ENCODE results near the gene SCAMP5.
A peak's percentile ranks its signal among the peaks of the same experiment; 100 is the strongest.

SCAMP5 gene

DNA sequence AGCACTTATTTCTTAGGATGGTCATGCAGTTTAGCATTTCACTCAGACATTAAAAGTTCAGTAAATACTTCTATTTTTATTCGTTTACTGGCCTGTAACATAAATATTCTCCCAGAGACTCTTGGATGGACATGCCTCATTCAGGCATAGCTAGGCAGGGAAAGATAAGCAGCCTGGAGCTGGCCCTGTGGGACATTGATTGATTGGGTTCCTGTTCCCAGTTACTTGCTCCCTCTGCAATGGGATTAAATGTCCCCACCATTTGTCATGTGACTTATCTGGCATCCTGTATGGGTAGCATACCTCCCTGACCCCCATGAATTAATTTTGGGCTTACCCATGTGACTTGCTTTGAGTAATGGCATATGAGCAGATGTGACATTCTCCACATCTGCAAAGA lies 2.7 kb upstream of the SCAMP5 start:
- Histone ChIP-seq H3K9ac (ENCODE audit: low read length) (no peak overlapping the region), H3K4me2 (ENCODE audit: low read length, poor library complexity, severe bottlenecking) (no peak overlapping the region)

DNA sequence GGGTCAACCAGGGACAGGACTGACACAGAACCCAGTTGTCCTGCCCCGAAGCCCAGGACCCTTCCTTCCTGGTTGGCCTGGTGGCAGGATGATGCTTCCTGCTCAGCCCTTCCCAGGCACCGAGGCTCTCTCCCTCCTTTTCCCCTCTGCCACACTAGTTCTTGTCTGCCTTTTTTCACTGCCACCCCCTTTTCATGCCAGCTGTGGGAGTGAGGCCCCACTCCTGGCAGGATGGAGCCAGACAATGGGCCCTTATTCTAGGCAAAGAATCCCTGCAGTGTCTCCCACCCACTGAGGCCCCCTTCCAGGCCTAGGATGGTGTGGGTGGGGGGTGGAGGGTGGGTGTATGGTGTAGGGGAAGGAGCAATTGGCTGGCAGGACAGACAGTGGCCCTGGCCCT lies 1.1 kb upstream of the SCAMP5 start:
- Histone ChIP-seq H3K18ac (ENCODE audit: low read depth in 1 of 2, low read length in 2 of 2) (no peak overlapping the region), H2BK15ac (ENCODE audit: low read depth, poor library complexity, severe bottlenecking) (no peak overlapping the region), H3K4me1 (ENCODE audit: control insufficient read depth, insufficient read depth, low read depth, low read length) (peaks cover 15% of the 10 kb centered on the region), H2BK5ac (ENCODE audit: low read depth, low read length, poor library complexity, severe bottlenecking) (no peak overlapping the region), H3K27ac (ENCODE audit: low read length, poor library complexity, severe bottlenecking) (no peak overlapping the region), H4K8ac (ENCODE audit: low read length) (no peak overlapping the region), H3K36me3 (ENCODE audit: control insufficient read depth in 1 of 2, insufficient read depth in 2 of 2, low read depth in 1 of 2, low read length in 2 of 2) (no peaks in the 10 kb centered on the region), H3K14ac (ENCODE audit: low read length in 2 of 2) (no peak overlapping the region), H3K4ac (ENCODE audit: low read depth in 1 of 2, low read length in 2 of 2) (no peak overlapping the region), H3K27me3 (ENCODE audit: control insufficient read depth in 1 of 2, insufficient read depth in 1 of 2, low read length in 2 of 2) (peaks cover 27 to 35% of the 10 kb centered on the region in 2 experiments), H2AK5ac (ENCODE audit: low read length, severe bottlenecking) (no peak overlapping the region), H2BK12ac (ENCODE audit: low read length in 2 of 2) (no peak overlapping the region), H4K91ac (ENCODE audit: low read length) (no peak overlapping the region), H3K4me2 (ENCODE audit: low read length, poor library complexity, severe bottlenecking) (no peak overlapping the region), H2AFZ (ENCODE audit: low read depth, low read length) (no peak overlapping the region), H3K9me3 (ENCODE audit: control insufficient read depth, low read length) (peaks cover 8% of the 10 kb centered on the region), H2BK120ac (ENCODE audit: low read depth, low read length) (no peak overlapping the region), H3K23ac (ENCODE audit: low read length in 2 of 2) (no peak overlapping the region), H3K9ac (ENCODE audit: low read length) (no peak overlapping the region), H3K4me3 (ENCODE audit: insufficient read depth in 1 of 2, low read depth in 1 of 2, low read length in 2 of 2) (no peak overlapping the region), H3K79me1 (replicated peaks; ENCODE audit: low read length, poor library complexity, severe bottlenecking) (no peaks in the 10 kb centered on the region)
- DNase-seq, result no peak
- 46% methylated on average over 2 of the region's 2 CpGs for WGBS

More for the DNA sequence above, 2.7 kb upstream of the SCAMP5 start:
- Histone ChIP-seq H3K4ac (ENCODE audit: low read depth in 1 of 2, low read length in 2 of 2) (no peak overlapping the region), H3K27me3 (ENCODE audit: control insufficient read depth in 1 of 2, insufficient read depth in 1 of 2, low read length in 2 of 2) (peaks cover 23 to 25% of the 10 kb centered on the region in 2 experiments), H3K18ac (ENCODE audit: low read depth in 1 of 2, low read length in 2 of 2) (no peak overlapping the region), H2BK15ac (ENCODE audit: low read depth, poor library complexity, severe bottlenecking) (no peak overlapping the region), H3K79me1 (replicated peaks; ENCODE audit: low read length, poor library complexity, severe bottlenecking) (no peaks in the 10 kb centered on the region), H3K9me3 (ENCODE audit: control insufficient read depth, low read length) (peaks cover 4% of the 10 kb centered on the region), H2BK5ac (ENCODE audit: low read depth, low read length, poor library complexity, severe bottlenecking) (no peak overlapping the region), H3K4me3 (ENCODE audit: insufficient read depth in 1 of 2, low read depth in 1 of 2, low read length in 2 of 2) (no peak overlapping the region), H3K36me3 (ENCODE audit: control insufficient read depth in 1 of 2, insufficient read depth in 2 of 2, low read depth in 1 of 2, low read length in 2 of 2) (no peaks in the 10 kb centered on the region), H3K4me1 (ENCODE audit: control insufficient read depth, insufficient read depth, low read depth, low read length) (peaks cover 15% of the 10 kb centered on the region), H3K14ac (ENCODE audit: low read length in 2 of 2) (no peak overlapping the region), H3K27ac (ENCODE audit: low read length, poor library complexity, severe bottlenecking) (no peak overlapping the region), H4K8ac (ENCODE audit: low read length) (no peak overlapping the region), H2BK120ac (ENCODE audit: low read depth, low read length) (no peak overlapping the region), H2BK12ac (ENCODE audit: low read length in 2 of 2) (no peak overlapping the region), H3K23ac (ENCODE audit: low read length in 2 of 2) (no peak overlapping the region), H4K91ac (ENCODE audit: low read length) (no peak overlapping the region), H2AK5ac (ENCODE audit: low read length, severe bottlenecking) (no peak overlapping the region), H2AFZ (ENCODE audit: low read depth, low read length) (no peak overlapping the region)
- no peak for DNase-seq
- WGBS, result 25% methylated on average over 1 of the region's 1 CpG

DNA sequence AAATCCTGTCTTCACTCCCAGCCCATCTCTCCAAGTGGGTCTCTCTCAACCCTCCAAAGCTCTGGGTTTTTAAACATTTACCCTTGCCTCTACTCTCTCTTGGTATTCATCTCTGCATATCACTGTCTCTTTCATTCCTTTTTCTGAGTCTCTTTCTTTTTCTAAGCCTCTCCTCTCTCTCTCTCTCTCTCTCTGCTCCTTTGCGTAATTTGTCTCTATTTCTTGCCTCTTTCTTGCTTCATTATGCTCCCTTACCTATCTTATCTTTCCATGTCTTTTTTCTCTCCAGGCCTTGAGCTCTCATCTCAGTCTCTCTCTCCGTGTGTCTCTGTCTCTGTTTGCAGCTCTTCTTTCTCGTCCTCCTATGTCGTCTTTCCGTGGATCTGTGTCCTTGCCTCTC lies 678 bp upstream of the SCAMP5 start:
- Histone ChIP-seq H3K79me1 (replicated peaks; ENCODE audit: low read length, poor library complexity, severe bottlenecking) (no peaks in the 10 kb centered on the region), H4K91ac (ENCODE audit: low read length) (no peak overlapping the region), H3K27me3 (ENCODE audit: control insufficient read depth in 1 of 2, insufficient read depth in 1 of 2, low read length in 2 of 2) (peaks cover 27 to 35% of the 10 kb centered on the region in 2 experiments), H3K4me2 (ENCODE audit: low read length, poor library complexity, severe bottlenecking) (no peak overlapping the region), H3K4ac (ENCODE audit: low read depth in 1 of 2, low read length in 2 of 2) (no peak overlapping the region), H2AK5ac (ENCODE audit: low read length, severe bottlenecking) (no peak overlapping the region), H3K14ac (ENCODE audit: low read length in 2 of 2) (no peak overlapping the region), H3K9me3 (ENCODE audit: control insufficient read depth, low read length) (peaks cover 8% of the 10 kb centered on the region), H3K23ac (ENCODE audit: low read length in 2 of 2) (no peak overlapping the region), H3K18ac (ENCODE audit: low read depth in 1 of 2, low read length in 2 of 2) (no peak overlapping the region), H2BK15ac (ENCODE audit: low read depth, poor library complexity, severe bottlenecking) (no peak overlapping the region), H3K36me3 (ENCODE audit: control insufficient read depth in 1 of 2, insufficient read depth in 2 of 2, low read depth in 1 of 2, low read length in 2 of 2) (no peaks in the 10 kb centered on the region), H2BK5ac (ENCODE audit: low read depth, low read length, poor library complexity, severe bottlenecking) (no peak overlapping the region), H4K8ac (ENCODE audit: low read length) (no peak overlapping the region), H3K9ac (ENCODE audit: low read length) (no peak overlapping the region), H3K27ac (ENCODE audit: low read length, poor library complexity, severe bottlenecking) (no peak overlapping the region), H3K4me3 (ENCODE audit: insufficient read depth in 1 of 2, low read depth in 1 of 2, low read length in 2 of 2) (peak overlapping the region in 1 of 2 experiments; percentile 68), H3K4me1 (ENCODE audit: control insufficient read depth, insufficient read depth, low read depth, low read length) (peaks cover 15% of the 10 kb centered on the region), H2BK12ac (ENCODE audit: low read length in 2 of 2) (no peak overlapping the region), H2BK120ac (ENCODE audit: low read depth, low read length) (no peak overlapping the region), H2AFZ (ENCODE audit: low read depth, low read length) (no peak overlapping the region)
- 55% methylated on average over 5 of the region's 5 CpGs for WGBS
- DNase-seq, result no peak

GRCh38 chr15:74995779-74996765 lies 709 bp downstream of the SCAMP5 start:
- peak overlapping the region; percentile 89 for H3K4me2 ChIP-seq (ENCODE audit: low read length, poor library complexity, severe bottlenecking)
- no peak overlapping the region for H3K14ac ChIP-seq (ENCODE audit: low read length in 2 of 2)
- peak overlapping the region; percentile 73 for H4K8ac ChIP-seq (ENCODE audit: low read length)
- H2BK5ac ChIP-seq (ENCODE audit: low read depth, low read length, poor library complexity, severe bottlenecking), result no peak overlapping the region
- no peak overlapping the region for H2BK120ac ChIP-seq (ENCODE audit: low read depth, low read length)
- peak overlapping the region; percentile 81 for H3K9ac ChIP-seq (ENCODE audit: low read length)
- H3K27ac ChIP-seq (ENCODE audit: low read length, poor library complexity, severe bottlenecking), result no peak overlapping the region
- no peaks in the 10 kb centered on the region for H3K79me1 ChIP-seq (replicated peaks; ENCODE audit: low read length, poor library complexity, severe bottlenecking)
- WGBS, result 11% methylated on average over 42 of the region's 42 CpGs
- no peak overlapping the region for H2AK5ac ChIP-seq (ENCODE audit: low read length, severe bottlenecking)
- peaks cover 8% of the 10 kb centered on the region for H3K9me3 ChIP-seq (ENCODE audit: control insufficient read depth, low read length)
- H3K18ac ChIP-seq (ENCODE audit: low read depth in 1 of 2, low read length in 2 of 2), result peak overlapping the region in 1 of 2 experiments; percentile 46
- no peak overlapping the region for H2BK12ac ChIP-seq (ENCODE audit: low read length in 2 of 2)
- no peaks in the 10 kb centered on the region for H3K36me3 ChIP-seq (ENCODE audit: control insufficient read depth in 1 of 2, insufficient read depth in 2 of 2, low read depth in 1 of 2, low read length in 2 of 2)
- H3K4me1 ChIP-seq (ENCODE audit: control insufficient read depth, insufficient read depth, low read depth, low read length), result peaks cover 15% of the 10 kb centered on the region
- no peak for DNase-seq
- peak overlapping the region; percentile 81 to 89 for H3K4me3 ChIP-seq (ENCODE audit: insufficient read depth in 1 of 2, low read depth in 1 of 2, low read length in 2 of 2)
- H2AFZ ChIP-seq (ENCODE audit: low read depth, low read length), result peak overlapping the region; percentile 3
- H3K27me3 ChIP-seq (ENCODE audit: control insufficient read depth in 1 of 2, insufficient read depth in 1 of 2, low read length in 2 of 2), result peaks cover 27 to 35% of the 10 kb centered on the region in 2 experiments
- no peak overlapping the region for H3K4ac ChIP-seq (ENCODE audit: low read depth in 1 of 2, low read length in 2 of 2)
- H3K23ac ChIP-seq (ENCODE audit: low read length in 2 of 2), result peak overlapping the region in 1 of 2 experiments; percentile 63
- H4K91ac ChIP-seq (ENCODE audit: low read length), result no peak overlapping the region
- H2BK15ac ChIP-seq (ENCODE audit: low read depth, poor library complexity, severe bottlenecking), result no peak overlapping the region

All from mesenchymal stem cell (in vitro differentiated cells and primary cell).